Hematopoietic multipotent progenitor cell treated with erythropoietin and hydrocortisone succinate and interleukin-3 and kit ligand, for 4 days (in vitro differentiated cells): ENCODE results near the gene SLC25A10.

Experiments
- DNase-seq: peaks from one replicate; pipeline ENCODE4 v3.0.0-alpha.2; 2015

The SLC25A10 gene

DNA sequence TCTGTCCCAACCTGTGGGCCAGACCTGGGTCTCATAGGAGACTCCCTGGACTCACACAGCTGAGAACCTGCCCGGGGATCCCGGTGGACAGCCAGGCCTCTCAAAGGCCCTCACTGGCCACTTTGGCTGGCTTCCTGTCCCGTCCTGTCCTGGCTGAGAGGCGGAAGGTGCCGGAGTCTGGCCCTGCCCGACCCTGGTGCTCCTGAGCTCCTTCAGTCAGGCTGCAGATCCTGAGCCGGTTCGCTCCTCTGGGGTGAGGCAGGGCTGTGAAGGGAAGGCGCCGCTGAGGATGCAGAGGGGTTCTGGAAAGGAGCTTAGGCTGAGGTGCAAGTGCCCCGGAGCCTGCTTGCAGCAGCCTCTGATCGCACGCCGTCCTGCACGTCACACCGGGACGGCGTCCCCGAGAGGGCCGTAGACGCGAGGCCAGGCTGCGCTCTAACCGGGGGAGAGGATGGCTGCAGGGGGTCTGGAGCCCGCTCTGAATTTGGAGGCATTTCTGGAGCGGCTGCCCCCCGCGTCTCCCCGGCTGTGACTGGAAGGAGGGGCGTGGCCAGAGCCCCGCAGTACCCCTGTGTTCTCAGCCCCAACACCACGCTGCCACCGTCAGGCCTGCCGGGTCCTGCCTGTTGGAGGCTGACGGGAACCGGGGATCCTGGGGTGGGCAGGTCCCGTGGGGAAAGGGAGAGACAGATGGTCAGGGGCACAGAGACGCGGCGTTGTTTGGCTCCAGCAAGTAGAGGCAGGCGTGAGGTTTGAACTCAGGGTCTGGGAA lies 24.1 kb upstream of the SLC25A10 start:
- DNase-seq: no peak

DNA sequence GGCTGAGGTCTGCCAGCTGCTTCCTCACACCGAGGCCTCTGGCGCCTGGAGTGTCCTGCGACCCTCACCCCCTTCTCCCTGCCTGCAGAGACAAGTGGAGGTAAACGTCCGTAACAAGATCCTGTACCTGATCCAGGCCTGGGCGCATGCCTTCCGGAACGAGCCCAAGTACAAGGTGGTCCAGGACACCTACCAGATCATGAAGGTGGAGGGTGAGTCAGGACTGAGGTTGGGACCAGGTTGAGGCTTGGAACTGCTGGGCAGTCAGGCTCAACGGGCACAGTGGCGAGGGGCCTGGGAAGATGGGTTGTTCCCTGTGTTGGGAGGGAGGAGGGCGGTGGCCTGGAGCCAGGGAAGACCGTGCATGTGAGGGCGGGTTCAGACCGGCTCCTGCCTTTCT lies 23.5 kb upstream of the SLC25A10 start:
- DNase-seq: no peak

DNA sequence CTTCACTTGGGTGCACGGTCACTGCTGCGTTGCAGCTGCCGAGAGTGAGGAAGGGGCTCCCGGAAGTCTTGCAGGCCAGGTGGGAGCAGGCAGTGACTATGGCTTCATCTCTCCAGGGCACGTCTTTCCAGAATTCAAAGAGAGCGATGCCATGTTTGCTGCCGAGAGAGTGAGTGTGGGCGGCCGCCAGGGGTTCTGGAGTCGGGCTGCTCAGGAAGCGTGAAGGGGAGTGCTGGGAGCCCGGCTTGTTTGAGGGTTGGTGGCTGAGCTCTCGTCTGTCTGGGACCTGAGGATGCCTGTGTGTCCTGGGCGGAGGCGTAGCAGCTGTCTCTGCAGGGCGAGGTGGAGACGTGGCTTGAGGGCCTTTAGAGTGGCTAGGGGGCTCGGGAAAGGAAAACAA lies 22.0 kb upstream of the SLC25A10 start:
- DNase-seq: no peak

DNA sequence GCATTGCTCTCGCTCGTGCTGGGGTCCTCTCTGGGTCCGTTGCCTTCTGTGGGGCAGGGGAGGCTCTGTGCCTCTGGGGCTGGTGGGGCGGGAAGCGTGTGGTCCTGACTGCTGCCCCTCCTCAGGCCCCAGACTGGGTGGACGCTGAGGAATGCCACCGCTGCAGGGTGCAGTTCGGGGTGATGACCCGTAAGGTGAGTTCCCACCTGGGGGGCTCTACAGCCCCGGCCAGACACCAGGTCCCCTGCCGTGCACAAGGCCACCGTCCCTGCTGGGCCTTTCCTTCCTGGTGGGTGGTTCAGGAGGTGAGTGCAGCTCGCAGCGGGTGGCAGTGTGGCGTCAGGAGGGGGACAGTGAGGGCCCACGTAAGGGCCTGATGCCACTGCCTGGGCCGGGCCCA lies 21.5 kb upstream of the SLC25A10 start:
- DNase-seq: no peak

DNA sequence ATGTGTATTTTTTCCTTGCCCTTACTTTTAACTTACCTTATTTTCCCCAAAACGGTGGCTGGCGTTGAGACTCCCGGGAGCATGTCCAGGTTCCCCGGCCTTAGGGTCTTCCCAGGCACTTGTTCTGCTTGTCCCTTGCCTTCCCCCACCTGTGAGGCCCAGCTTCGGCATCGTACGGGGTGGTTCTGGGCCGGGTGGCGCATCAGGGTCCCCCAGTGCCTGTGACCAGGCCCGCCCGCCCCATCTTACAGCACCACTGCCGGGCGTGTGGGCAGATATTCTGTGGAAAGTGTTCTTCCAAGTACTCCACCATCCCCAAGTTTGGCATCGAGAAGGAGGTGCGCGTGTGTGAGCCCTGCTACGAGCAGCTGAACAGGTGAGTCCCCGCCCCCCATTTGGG lies 20.9 kb upstream of the SLC25A10 start:
- no peak for DNase-seq

- no peak for DNase-seq
These were observed 20.5 kb upstream of the SLC25A10 start for GRCh38 chr17:81691608-81692007.

GRCh38 chr17:81693509-81694210 lies 18.4 kb upstream of the SLC25A10 start:
- peak; percentile 37 for DNase-seq

- no peak for DNase-seq
These were observed 17.3 kb upstream of the SLC25A10 start for GRCh38 chr17:81694810-81695209.

DNA sequence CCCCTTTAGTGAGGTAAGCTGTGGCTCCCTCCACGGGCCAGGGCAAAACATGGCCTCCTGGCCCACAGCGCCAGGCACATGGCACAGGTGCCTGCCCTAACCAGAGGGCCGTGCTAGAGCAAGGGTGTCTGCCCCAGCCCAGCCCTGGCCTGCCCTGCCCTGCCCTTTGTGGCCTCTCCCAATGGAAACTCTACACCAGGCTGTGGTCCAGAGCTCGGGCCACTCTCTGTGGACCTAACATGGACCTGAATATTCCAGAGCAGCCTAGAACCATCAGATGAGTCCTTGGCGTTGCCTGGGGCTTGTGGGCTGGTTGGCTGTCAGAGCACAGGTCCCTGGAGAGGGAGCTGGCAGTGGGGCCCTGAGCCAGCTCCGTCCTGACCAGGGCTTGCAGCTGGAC lies 16.9 kb upstream of the SLC25A10 start:
- DNase-seq: no peak

DNA sequence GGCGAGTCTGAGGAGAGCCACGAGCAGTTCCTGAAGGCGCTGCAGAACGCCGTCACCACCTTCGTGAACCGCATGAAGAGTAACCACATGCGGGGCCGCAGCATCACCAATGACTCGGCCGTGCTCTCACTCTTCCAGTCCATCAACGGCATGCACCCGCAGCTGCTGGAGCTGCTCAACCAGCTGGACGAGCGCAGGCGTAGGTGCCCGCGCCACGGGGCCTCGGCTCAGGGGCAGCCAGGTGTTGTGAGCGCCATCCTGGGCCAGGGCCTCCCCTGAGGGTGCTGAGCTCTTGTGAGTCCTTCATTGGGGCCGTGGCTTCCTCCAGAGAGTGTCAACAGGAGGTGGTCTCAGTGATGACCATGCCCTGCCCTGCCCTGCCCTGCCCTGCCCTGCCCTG lies 16.3 kb upstream of the SLC25A10 start:
- DNase-seq: no peak

- no peak for DNase-seq
These were observed 15.7 kb upstream of the SLC25A10 start for GRCh38 chr17:81696218-81696941.

DNA sequence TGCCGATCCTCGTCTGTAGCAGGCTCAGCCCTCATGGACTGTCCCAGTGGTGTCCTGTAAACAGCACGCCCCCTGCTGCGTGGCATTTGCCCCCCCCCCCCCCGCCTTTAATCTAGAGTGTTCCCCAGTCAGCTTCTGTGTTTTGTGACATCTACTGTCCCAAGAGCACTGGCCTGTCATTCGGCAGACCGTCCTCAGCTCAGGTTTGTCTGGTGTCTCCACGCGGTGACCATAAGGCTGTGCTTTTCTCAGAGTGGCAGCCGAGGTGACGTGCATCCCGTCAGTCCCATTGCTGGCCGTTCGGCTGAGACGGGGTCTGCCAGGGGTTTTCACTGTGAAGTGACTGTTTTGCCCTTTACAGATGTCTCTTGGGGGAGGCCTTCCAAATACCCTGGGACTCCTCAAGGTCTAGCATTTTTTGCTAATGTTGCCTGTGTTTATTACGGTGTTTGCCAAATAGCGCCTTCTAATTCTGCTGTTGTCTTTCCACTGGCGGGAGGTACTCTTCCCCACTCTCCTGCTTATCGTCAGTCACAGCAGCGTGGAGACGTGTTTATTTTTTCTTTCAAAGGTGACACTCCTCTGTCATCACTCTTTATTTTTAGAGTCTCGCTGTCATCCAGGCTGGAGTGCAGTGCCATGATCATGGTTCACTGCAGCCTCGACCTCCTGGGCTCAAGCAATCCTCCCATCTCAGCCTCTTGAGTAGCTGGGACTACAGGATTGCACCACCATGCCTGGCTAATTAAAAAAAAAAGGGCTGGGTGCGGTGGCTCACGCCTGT lies 14.6 kb upstream of the SLC25A10 start:
- no peak for DNase-seq

DNA sequence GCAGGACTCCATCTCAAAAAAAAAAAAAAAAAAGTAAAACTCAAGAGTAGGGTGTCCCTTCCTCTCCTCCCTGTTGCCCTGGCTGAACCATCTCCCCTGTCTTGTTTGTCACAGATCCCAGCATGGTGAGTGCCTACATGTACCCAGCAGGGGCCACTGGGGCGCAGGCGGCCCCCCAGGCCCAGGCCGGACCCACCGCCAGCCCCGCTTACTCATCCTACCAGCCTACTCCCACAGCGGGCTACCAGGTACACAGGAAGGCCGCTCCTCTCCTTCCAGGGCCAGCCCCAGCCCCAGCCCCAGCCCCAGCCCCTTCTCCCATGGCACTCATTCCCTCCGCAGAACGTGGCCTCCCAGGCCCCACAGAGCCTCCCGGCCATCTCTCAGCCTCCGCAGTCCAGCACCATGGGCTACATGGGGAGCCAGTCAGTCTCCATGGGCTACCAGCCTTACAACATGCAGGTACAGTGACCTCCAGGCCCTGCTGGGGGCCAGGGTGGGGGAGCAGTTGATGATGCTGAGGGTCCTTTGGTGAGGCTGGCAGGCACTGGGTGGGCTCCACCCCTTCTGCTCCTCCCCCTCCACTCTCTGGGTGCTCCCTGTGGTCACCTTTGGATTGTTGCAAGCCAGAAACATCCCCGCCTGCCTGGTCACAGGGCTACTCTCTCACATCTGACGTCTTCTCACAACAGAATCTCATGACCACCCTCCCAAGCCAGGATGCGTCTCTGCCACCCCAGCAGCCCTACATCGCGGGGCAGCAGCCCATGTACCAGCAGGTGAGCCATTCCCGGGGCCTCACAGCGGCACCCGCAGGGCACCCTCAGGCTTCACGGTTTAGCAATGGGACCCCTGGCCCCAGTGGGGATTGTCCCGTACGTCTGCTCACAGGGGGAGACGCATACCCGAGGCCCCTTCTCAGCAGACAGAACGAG lies 11.5 kb upstream of the SLC25A10 start:
- no peak for DNase-seq

GRCh38 chr17:81701288-81702071 lies 10.6 kb upstream of the SLC25A10 start:
- DNase-seq: peak; percentile 79

GRCh38 chr17:81702934-81703746 lies 8.9 kb upstream of the SLC25A10 start, which contains the start of gene MRPL12:
Gene MRPL12, plus strand, starts transcription at chr17:81703367. Its CDS starts 135 bp downstream, at chr17:81703502.
- peak; percentile 98 for DNase-seq

DNA sequence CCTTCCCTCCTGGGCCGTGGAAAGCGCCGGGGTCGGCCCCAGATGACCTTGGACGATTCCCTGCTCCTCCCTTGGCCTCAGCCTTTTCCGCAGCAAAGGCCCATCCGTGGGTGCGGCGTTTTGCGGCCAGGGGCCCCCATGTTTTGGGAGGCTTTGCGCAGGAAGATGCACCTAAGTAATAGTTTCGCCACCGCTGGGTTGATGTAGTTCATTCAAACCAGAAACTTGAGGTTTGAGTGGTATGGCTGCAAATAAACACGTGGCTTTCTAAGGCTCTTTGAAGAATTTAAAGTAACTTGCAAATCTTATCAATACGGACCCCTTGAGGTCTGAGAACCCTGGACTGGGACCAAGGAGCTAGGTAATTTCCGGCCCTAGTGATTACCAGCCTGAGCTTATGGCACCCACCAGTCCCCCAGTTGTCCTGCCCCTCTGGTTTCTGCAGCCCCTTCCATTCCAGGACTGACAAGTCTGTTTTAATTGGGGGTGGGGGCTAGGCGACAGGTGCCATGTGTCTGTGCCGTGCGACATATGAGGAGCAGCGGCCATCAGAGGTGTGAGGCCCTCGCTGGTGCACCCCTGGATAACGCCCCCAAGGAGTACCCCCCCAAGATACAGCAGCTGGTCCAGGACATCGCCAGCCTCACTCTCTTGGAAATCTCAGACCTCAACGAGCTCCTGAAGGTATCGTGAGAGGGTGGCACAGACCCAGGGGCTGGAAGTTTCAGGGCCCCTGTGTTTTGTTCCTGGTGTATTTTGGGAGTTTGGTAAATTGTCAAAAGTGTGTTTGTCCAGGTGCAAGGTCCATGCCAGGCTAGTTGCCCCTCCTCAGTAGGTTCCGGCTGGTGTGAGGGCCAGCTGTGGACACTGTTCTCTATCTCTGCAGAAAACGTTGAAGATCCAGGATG lies 8.1 kb upstream of the SLC25A10 start:
- DNase-seq: no peak

GRCh38 chr17:81705518-81706231 lies 6.4 kb upstream of the SLC25A10 start:
- DNase-seq: no peak

- DNase-seq: no peak
These were observed 5.9 kb upstream of the SLC25A10 start for GRCh38 chr17:81706232-81706611.
